PC-9 (cell line): Measurements from ENCODE around the gene ST8SIA1. TPM values are rescaled to one million over a fixed set of nuclear protein-coding genes. Genes with fewer than 3 reads are reported as not detected.

Source experiments
- BruUV-seq: library from RNA; stranded (reverse); fragments of 400-500 nt; replicated peaks from 2 replicates; lab custom pipeline; 2021; lab: Mats Ljungman, UMichigan
- CTCF ChIA-PET: fragments of 300-600 bp; sonication (Branson Sonifier 250); formaldehyde crosslinking; loops from one replicate; lab custom pipeline; 2022; ENCODE audit warnings: antibody characterized with exemption; lab: Charles Lee
- POLR2A ChIA-PET: fragments of 300-600 bp; sonication (Branson Sonifier 250); formaldehyde crosslinking; loops from one replicate; lab custom pipeline; 2022; ENCODE audit warnings: antibody characterized with exemption; ENCODE audit not compliant: unreplicated experiment; lab: Charles Lee
- DNase-seq, 2 experiments: peaks; one replicate each; pipeline versions ENCODE4 v3.0.0 to v3.0.0-alpha.2; 2015 to 2022; ENCODE audit warnings: mixed read lengths in 1 of 2
- H2AFZ ChIP-seq: fragments of 200-600 bp; sonication (generic); 2 replicates; pipeline ENCODE4 v1.8.1; 2017; ENCODE audit warnings: antibody characterized with exemption
- H3F3A ChIP-seq: fragments of 200-600 bp; sonication (generic); 2 replicates; pipeline ENCODE4 v1.8.1; 2017; ENCODE audit warnings: antibody characterized with exemption, mild to moderate bottlenecking, low read depth; ENCODE audit not compliant: insufficient read depth
- H3K27ac ChIP-seq: fragments of 200-600 bp; sonication (generic); 2 replicates; pipeline ENCODE4 v1.6.1; 2016; ENCODE audit warnings: mixed run types
- H3K27me3 ChIP-seq: fragments of 200-600 bp; sonication (generic); 2 replicates; pipeline ENCODE4 v1.6.1; 2016; ENCODE audit warnings: low read depth, mixed run types; ENCODE audit not compliant: insufficient read depth
- H3K36me3 ChIP-seq: fragments of 200-600 bp; sonication (generic); 2 replicates; pipeline ENCODE4 v1.6.1; 2016; ENCODE audit warnings: low read depth, mixed run types
- H3K4me1 ChIP-seq: fragments of 200-600 bp; sonication (generic); replicated peaks from 2 replicates; pipeline ENCODE4 v1.6.1; 2016; ENCODE audit warnings: mixed run types; ENCODE audit not compliant: insufficient read depth
- H3K4me2 ChIP-seq: fragments of 200-600 bp; sonication (generic); 2 replicates; pipeline ENCODE4 v1.6.1; 2017; ENCODE audit warnings: mixed run types
- H3K4me3 ChIP-seq: fragments of 200-600 bp; sonication (generic); 2 replicates; pipeline ENCODE4 v1.6.1; 2016; ENCODE audit warnings: mixed run types
- H3K79me2 ChIP-seq: fragments of 200-600 bp; sonication (generic); 2 replicates; pipeline ENCODE4 v1.6.1; 2017; ENCODE audit warnings: low read depth, mixed run types
- H3K9me2 ChIP-seq: fragments of 200-600 bp; sonication (generic); 2 replicates; pipeline ENCODE4 v1.8.1; 2017; ENCODE audit warnings: mild to moderate bottlenecking; ENCODE audit not compliant: insufficient read depth
- H3K9me3 ChIP-seq: fragments of 200-600 bp; sonication (generic); 2 replicates; pipeline ENCODE4 v1.8.1; 2016; ENCODE audit warnings: low read depth; ENCODE audit not compliant: insufficient read depth
- H4K20me1 ChIP-seq: fragments of 200-600 bp; sonication (generic); 2 replicates; pipeline ENCODE4 v1.8.1; 2017; ENCODE audit not compliant: insufficient read depth
- CTCF ChIP-seq: fragments of 200-600 bp; sonication (generic); conservative IDR thresholded peaks from 2 replicates; pipeline ENCODE4 v1.6.1; 2017; ENCODE audit warnings: mixed run types, antibody characterized with exemption, mild to moderate bottlenecking, moderate library complexity
- EZH2 ChIP-seq: fragments of 200-600 bp; sonication (generic); IDR thresholded peaks from 2 replicates; pipeline ENCODE4 v1.8.0; 2017; ENCODE audit warnings: antibody characterized with exemption, low read depth
- intact Hi-C: fragments of 100-400 bp; cut with micrococcal nuclease; formaldehyde crosslinking; loops from one replicate; pipeline ENCODE4 v1.10.0; 2022; ENCODE audit not compliant: unreplicated experiment
- total RNA-seq: library from RNA; stranded (reverse); gene quantifications from 2 replicates; pipeline ENCODE4 v1.2.3, GENCODE V29; 2021

The ST8SIA1 gene
- total RNA-seq, 1 experiment from 2014 or later, result 3.1 TPM

GRCh38 chr12:22246217-22246846, 88.2 kb downstream of the ST8SIA1 start:
- peaks cover 10% of the 10 kb centered on the region; the same call in 1 of the 2 replicates for H3K4me1 ChIP-seq
- POLR2A ChIA-PET, result no interaction called here
- no peaks in the 10 kb centered on the region for H3K36me3 ChIP-seq
- H3K27ac ChIP-seq, result no peak overlapping the region
- no peak overlapping the region for H3K4me3 ChIP-seq
- no TSS peak for BruUV-seq
- no peak overlapping the region for H3K4me2 ChIP-seq
- no peaks in the 10 kb centered on the region for H3K9me3 ChIP-seq
- H3K27me3 ChIP-seq, result no peaks in the 10 kb centered on the region
- CTCF ChIA-PET, result no interaction called here
- no peak overlapping the region for H2AFZ ChIP-seq
- no peak for DNase-seq
- H3F3A ChIP-seq, result no peaks in the 10 kb centered on the region
- intact Hi-C loops, result no loop called here
- no peaks in the 10 kb centered on the region for H3K79me2 ChIP-seq
- H3K9me2 ChIP-seq, result peaks cover 7% of the 10 kb centered on the region; the same call in 1 of the 2 replicates
- no peak for TF ChIP-seq CTCF
- no peak for TF ChIP-seq EZH2
- no peaks in the 10 kb centered on the region for H4K20me1 ChIP-seq

DNA sequence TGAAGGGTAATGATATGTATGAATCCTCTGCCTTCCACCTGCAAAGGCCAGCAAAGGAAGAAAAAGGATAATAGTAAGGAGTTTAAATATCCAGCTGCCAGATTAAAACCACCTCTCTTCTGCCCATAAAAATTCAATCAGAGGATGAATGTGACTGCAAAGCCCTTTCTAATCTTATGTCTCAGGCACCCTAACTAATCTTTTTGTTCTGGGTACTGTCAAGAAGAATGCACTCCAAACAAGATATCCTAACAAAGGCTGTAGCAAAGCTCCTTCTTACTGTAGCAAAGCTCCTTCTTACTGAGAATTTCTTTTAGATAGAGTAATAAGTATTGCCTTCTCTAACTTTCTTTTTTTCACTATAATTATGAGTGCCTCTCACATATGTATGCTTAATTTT, 91.8 kb downstream of the ST8SIA1 start:
- Histone ChIP-seq H3K9me2 (peaks cover 7% of the 10 kb centered on the region; the same call in 1 of the 2 replicates), H2AFZ (no peak overlapping the region), H3K79me2 (no peaks in the 10 kb centered on the region), H3F3A (no peaks in the 10 kb centered on the region), H3K4me1 (peaks cover 10% of the 10 kb centered on the region; the same call in 1 of the 2 replicates), H3K27ac (no peak overlapping the region), H3K4me3 (no peak overlapping the region), H3K27me3 (no peaks in the 10 kb centered on the region), H3K36me3 (no peaks in the 10 kb centered on the region), H3K9me3 (0 out of 2 replicates have a peak, but pooled peaks cover 5% of the 10 kb centered on the region), H3K4me2 (no peak overlapping the region), H4K20me1 (no peaks in the 10 kb centered on the region)
- intact Hi-C loops, result no loop called here
- POLR2A ChIA-PET, result no interaction called here
- TF ChIP-seq EZH2, result no peak
- TF ChIP-seq CTCF, result no peak
- no TSS peak for BruUV-seq
- CTCF ChIA-PET, result no interaction called here
- no peak for DNase-seq

DNA sequence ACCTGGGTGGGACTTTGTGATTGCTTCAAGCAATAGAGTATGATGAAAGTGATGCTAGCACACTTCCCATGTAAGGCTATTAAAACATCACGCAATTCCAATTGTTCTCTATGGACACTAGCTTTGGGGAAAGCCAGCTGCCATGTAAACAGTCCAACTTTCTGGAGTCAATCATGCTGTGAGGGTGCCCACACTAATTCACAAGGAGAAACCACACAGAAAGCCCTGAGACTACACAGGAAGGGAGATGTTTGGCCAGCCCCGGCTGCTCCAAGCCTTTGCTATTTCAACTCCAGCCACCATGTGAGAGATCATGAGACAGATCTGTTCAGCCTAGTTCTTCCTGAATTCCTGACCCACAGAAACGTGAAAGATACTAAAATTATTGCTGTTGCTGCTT, 96.3 kb downstream of the ST8SIA1 start:
- no peaks in the 10 kb centered on the region for H3K79me2 ChIP-seq
- no peaks in the 10 kb centered on the region for H3K36me3 ChIP-seq
- ChIA-PET POLR2A (no interaction called here), CTCF (no interaction called here)
- no peaks in the 10 kb centered on the region for H4K20me1 ChIP-seq
- no TSS peak for BruUV-seq
- no peaks in the 10 kb centered on the region for H3F3A ChIP-seq
- intact Hi-C loops, result no loop called here
- no peak overlapping the region for H3K4me3 ChIP-seq
- H3K9me3 ChIP-seq, result 0 out of 2 replicates have a peak, but pooled peaks cover 5% of the 10 kb centered on the region
- H3K27ac ChIP-seq, result no peak overlapping the region
- H3K4me1 ChIP-seq, result no peaks in the 10 kb centered on the region
- no peak for TF ChIP-seq EZH2
- no peak for TF ChIP-seq CTCF
- no peak overlapping the region for H3K4me2 ChIP-seq
- H3K9me2 ChIP-seq, result peaks cover 7% of the 10 kb centered on the region; the same call in 1 of the 2 replicates
- no peaks in the 10 kb centered on the region for H3K27me3 ChIP-seq
- H2AFZ ChIP-seq, result no peak overlapping the region
- DNase-seq, result no peak
